Uterus (tissue), 2 donors: ENCODE measurements around the gene FXYD4.

ENCODE experiments used
- CTCF ChIP-seq, 4 experiments: fragments of 200-600 bp in 2 of 4; fragments of 450-650 bp in 2 of 4; sonication (generic) in 2 of 4; IDR thresholded peaks; one replicate each; pipeline ENCODE4 v1.5.1; 2016 to 2019; ENCODE audit warnings: antibody characterized with exemption in 4 of 4, mild to moderate bottlenecking in 2 of 4, moderate library complexity in 1 of 4
- POLR2A ChIP-seq, 2 donors: fragments of 450-650 bp; IDR thresholded peaks; one replicate each; pipeline ENCODE4 v1.6.1; 2016; ENCODE audit warnings: antibody characterized with exemption in 2 of 2, mild to moderate bottlenecking in 1 of 2, moderate library complexity in 1 of 2

GRCh38 chr10:43421201-43421507 is 49.7 kb downstream of the FXYD4 start:
- no peak for TF ChIP-seq CTCF (IDR thresholded peaks at IDR 0.05)
- TF ChIP-seq POLR2A (IDR thresholded peaks at IDR 0.05), result no peak
